GM12878 (cell line): ENCODE data around the gene MTHFD1L.

ENCODE experiments used
- CHD1 ChIP-seq: IDR thresholded peaks from 2 replicates; pipeline ENCODE4 v1.6.1; 2012; ENCODE audit warnings: low read depth, low read length, improper control_type of control experiment
- TAF1 ChIP-seq: IDR thresholded peaks from 2 replicates; pipeline ENCODE4 v1.6.1; 2011; ENCODE audit warnings: mild to moderate bottlenecking, low read depth, low read length, borderline replicate concordance
- TF ChIP-seq, protein P1 (sequence below), 3 experiments: IDR thresholded peaks in 2 of 3; conservative IDR thresholded peaks in 1 of 3; 2 replicates each; pipeline ENCODE4 v1.5.1; 2011; ENCODE audit warnings: low read depth in 3 of 3, low read length in 3 of 3, mild to moderate bottlenecking in 3 of 3, control low read depth in 2 of 3, moderate library complexity in 2 of 3, inconsistent platforms in 1 of 3, mixed read lengths in 1 of 3; ENCODE audit not compliant: control insufficient read depth in 2 of 3, insufficient read depth in 1 of 3; ENCODE audit errors: extremely low read depth in 1 of 3

DNA sequence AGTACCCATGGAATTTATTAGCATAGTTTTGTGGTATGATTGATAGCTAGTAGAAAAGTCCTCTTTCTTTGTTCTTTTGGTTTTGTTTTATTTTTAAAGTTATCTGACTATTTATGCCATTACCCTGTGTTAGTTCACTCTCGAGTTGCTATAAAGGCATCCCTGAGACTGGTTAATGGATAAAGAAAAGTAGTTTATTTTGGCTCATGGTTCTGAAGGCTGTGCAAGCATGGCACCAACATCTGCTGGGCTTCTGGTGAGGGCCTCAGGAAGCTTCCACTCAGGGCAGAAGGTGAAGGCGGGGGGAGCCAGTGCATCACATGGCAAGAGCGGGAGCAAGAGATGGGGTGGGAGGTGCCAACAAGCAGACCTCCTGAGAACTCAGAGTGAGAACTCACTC, 166.5 kb downstream of the MTHFD1L start:
- no peak for TF ChIP-seq TAF1
- no peak for TF ChIP-seq CHD1
- TF ChIP-seq, protein P1, sequence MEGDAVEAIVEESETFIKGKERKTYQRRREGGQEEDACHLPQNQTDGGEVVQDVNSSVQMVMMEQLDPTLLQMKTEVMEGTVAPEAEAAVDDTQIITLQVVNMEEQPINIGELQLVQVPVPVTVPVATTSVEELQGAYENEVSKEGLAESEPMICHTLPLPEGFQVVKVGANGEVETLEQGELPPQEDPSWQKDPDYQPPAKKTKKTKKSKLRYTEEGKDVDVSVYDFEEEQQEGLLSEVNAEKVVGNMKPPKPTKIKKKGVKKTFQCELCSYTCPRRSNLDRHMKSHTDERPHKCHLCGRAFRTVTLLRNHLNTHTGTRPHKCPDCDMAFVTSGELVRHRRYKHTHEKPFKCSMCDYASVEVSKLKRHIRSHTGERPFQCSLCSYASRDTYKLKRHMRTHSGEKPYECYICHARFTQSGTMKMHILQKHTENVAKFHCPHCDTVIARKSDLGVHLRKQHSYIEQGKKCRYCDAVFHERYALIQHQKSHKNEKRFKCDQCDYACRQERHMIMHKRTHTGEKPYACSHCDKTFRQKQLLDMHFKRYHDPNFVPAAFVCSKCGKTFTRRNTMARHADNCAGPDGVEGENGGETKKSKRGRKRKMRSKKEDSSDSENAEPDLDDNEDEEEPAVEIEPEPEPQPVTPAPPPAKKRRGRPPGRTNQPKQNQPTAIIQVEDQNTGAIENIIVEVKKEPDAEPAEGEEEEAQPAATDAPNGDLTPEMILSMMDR (IDR thresholded peaks at IDR 0.05 in 2 of 3, conservative IDR thresholded peaks at IDR 0.05 in 1 of 3; ENCODE audit: control insufficient read depth in 2 of 3, extremely low read depth in 1 of 3, insufficient read depth in 1 of 3, low read depth in 3 of 3, low read length in 3 of 3) = no peak
